SK-N-SH (cell line): ENCODE results near the gene WWP2.

Experiments
- EZH2phosphoT487 ChIP-seq: fragments of 200-600 bp; sonication (generic); IDR thresholded peaks from 2 replicates; pipeline ENCODE4 v1.6.1; 2017; ENCODE audit warnings: low read depth, mixed run types, mild to moderate bottlenecking, antibody characterized with exemption, moderate library complexity, borderline replicate concordance
- RAD21 ChIP-seq: IDR thresholded peaks from 2 replicates; pipeline ENCODE4 v1.6.1; 2012; ENCODE audit warnings: mild to moderate bottlenecking, low read length
- REST ChIP-seq: IDR thresholded peaks from 2 replicates; pipeline ENCODE4 v1.6.1; 2012; ENCODE audit warnings: mild to moderate bottlenecking, low read depth, low read length, moderate library complexity
- RFX5 ChIP-seq: IDR thresholded peaks from 2 replicates; pipeline ENCODE4 v1.6.1; 2012; ENCODE audit warnings: mild to moderate bottlenecking, improper control_type of control experiment, low read length
- TEAD4 ChIP-seq: IDR thresholded peaks from 2 replicates; pipeline ENCODE4 v1.4.0; 2012; ENCODE audit warnings: mild to moderate bottlenecking, borderline replicate concordance; ENCODE audit not compliant: insufficient read depth
- TF ChIP-seq, protein P1 (sequence below): fragments of 200-600 bp; sonication (generic); IDR thresholded peaks from 2 replicates; pipeline ENCODE4 v1.6.1; 2017; ENCODE audit warnings: antibody characterized with exemption, mild to moderate bottlenecking, moderate library complexity

GRCh38 chr16:69932228-69932627, 170.1 kb downstream of the WWP2 start:
- TF ChIP-seq TEAD4: no peak
- TF ChIP-seq EZH2phosphoT487: no peak
- TF ChIP-seq, protein P1, sequence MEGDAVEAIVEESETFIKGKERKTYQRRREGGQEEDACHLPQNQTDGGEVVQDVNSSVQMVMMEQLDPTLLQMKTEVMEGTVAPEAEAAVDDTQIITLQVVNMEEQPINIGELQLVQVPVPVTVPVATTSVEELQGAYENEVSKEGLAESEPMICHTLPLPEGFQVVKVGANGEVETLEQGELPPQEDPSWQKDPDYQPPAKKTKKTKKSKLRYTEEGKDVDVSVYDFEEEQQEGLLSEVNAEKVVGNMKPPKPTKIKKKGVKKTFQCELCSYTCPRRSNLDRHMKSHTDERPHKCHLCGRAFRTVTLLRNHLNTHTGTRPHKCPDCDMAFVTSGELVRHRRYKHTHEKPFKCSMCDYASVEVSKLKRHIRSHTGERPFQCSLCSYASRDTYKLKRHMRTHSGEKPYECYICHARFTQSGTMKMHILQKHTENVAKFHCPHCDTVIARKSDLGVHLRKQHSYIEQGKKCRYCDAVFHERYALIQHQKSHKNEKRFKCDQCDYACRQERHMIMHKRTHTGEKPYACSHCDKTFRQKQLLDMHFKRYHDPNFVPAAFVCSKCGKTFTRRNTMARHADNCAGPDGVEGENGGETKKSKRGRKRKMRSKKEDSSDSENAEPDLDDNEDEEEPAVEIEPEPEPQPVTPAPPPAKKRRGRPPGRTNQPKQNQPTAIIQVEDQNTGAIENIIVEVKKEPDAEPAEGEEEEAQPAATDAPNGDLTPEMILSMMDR: no peak
- no peak for TF ChIP-seq RFX5
- TF ChIP-seq REST: no peak
- TF ChIP-seq RAD21: no peak
